GM21717 (cell line): ENCODE measurements around the gene TPD52L2.
"Not testable (repeated sequence)": the region's sequence is repeated elsewhere in the genome, so short reads cannot be mapped to it uniquely, and the experiment has no call there.

Experiments used
- ATAC-seq: cut with Tn5 transposase; IDR thresholded peaks from one replicate; pipeline ENCODE4 v1.9.1; 2021; ENCODE audit warnings: mild to moderate bottlenecking, moderate library complexity; ENCODE audit not compliant: unreplicated experiment

TPD52L2 gene

DNA sequence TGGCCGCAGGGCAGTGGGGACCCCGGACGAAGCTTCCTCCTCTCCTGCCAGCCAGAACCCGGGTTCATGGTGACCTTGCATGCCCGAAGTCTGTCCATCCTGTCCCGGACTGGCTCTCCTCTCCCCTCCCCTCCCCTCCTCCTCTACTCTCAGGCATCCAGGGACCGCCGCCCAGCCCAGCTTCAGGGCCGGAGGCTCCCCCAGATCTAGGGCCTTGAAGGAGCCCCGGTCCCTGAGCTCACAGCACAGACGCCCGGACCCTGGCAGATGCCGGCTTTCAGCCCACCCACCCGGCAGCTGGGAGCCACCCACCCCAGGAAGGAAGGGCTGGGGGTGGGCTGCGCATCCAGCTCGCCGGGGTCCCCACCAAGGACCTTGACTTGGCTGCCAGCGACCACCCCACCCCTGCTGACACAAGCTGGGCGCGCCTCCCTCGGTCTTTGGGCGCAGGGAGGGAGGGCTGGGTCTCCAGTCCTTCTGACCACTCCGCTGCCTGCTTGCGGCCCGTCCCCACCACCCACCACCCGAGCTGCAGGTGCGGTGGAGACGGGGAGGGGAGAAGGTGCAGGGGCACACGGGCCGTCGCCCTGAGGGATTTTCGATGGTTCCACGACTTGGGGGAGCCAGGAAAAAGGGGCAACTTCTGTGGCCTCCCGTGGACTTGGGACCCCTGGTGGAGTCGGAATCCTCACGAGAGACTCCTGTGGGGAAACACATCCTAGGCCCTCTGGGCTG lies 9.5 kb upstream of the TPD52L2 start:
- no peak for ATAC-seq

DNA sequence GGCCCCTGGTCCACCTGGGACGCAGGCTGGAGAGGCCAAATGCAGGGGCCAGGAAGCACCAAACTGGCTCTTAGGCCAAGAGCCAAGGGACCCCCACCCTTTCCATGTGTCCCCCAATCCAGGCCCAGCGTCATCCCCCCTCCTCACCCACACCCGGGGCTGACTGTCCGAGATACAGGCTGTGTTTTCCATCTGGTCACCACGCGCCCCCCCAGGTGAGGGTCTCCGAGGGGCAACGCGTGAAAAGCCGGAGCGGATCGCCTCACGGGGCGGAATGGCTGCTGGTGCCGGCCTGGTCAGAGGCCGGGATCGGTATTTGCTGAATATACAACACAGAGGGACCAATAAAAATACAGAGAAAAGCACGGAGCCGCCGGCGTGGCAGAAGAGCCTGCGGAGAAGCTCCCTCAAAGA lies 9.0 kb upstream of the TPD52L2 start:
- ATAC-seq = no peak

DNA sequence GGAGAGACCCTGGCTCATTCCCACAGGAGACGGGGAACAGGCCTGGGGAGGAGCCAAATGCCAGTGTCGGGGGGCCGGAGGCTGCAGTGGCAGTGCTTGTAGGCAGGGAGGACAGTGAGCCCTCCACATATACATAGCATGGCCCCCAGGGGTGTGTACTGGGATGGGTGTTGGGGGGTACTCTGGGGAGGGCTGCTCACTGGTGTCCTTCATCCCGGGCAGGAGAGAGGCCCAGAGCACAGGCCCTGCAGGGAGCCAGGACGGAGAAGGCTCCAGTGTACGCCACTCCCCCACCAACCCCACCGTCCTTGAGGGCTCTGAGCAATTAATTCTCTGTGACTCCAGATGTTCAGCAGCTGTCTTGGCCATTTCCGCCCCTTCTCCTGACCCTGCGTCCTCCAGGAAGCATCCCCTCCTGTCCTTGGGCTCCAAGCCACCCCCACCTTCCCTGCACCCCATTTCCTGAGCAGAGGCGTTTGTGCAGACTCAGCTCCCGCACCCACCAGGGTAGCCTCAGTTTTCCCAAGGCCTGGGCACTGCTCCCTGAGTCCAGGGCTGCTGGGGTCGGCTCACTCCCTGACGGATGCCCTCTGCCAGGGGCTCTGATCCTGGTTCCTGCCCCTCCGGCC lies 7.2 kb upstream of the TPD52L2 start:
- no peak for ATAC-seq

DNA sequence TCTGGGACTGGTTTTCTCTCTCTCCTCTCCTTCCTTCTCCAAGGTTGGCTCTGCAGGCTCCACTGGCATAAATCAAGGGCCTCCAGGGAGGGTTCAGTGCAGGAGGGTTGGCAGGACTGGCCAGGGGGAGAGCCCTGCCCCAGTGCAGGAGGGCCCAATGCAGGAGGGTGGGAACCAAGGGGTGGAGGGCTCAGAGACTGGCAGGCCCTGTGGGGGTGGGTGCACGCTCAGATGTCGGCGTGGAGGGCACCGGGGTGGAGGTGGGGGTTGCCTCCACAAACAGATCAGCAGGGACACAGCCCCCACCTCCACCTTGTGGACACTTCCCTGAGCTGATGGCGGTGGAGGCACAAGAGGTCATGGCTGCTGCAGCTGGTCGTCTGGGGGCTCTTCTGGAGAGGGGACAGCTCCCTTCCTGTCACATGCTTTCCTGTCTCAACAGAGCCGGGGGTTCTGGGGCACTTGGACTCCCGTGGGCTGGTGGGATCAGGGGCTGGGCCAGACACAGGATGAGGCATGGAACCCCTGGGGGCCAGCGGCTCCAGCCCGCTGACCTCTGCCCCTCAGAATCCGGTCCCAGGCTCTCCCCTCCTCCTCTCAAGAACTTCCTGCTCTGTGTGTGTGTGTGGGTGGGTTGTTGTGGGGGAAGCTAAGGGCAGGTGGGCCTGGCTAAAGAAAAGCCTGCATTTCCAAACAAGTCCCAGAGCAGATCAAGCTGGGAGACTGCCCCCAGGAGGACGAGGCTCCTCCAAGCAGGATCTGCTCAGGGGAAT lies 6.5 kb upstream of the TPD52L2 start:
- ATAC-seq = no peak

DNA sequence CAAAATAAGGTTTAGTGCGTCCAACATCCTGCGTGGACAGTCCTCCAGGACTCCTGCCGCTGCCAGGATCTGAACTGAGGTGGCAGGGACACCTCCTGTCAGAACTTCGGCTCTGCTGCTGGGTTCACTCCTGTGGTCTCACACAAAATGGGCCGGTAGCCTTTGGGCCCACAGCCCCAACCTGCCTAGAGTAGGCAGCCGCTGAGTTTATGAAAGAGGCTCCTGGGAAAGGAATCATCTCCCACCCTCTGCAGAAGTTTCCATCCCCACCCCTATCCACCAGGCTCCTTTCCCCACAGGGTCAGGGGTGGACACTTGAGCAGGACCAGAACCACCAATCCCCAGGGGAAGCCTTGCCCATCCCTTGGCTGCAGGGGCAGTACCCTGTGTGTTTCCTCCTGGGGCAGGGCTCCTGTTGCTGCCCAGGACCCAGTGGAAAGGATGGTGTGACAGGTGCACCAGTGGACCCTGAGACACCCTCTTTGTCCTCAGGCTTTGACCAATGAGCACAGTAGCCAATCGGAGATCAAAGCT lies 5.8 kb upstream of the TPD52L2 start:
- ATAC-seq = no peak

DNA sequence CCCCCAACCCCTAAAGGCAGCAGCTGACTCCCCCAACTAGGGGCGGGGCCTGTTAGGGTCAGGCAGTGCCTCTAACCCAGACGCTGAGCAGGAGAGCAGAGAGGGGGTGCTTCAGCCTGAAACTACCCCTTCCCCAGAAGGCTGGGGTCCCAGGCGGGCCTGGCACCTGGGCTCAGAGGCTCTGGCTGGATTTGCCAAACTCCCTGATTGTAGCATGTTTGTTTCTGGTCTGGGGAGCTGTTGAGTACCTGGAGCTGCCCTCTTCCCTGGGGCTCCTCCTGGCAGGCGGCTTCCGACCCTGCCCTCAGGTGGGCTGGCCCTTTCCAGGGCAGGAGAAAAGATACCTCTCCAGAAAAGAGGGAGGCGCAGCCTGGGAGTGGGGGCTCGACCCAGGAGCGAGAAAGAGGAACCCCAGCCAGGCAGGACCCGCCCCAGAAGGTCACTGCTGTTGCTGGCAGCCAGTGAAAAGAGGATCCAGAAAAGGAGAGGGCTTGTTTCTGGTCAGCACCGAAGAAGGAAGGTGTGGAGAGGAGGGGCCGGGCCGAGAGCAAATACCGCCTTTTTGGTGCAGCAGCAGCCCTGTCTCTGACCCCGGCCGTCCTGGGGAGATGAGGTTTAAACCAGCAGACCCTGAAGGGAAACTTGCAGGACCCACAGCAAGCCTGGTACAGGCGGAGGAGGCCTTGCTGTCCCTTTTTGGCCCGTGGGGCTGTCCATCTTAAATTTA lies 4.6 kb upstream of the TPD52L2 start:
- no peak for ATAC-seq

DNA sequence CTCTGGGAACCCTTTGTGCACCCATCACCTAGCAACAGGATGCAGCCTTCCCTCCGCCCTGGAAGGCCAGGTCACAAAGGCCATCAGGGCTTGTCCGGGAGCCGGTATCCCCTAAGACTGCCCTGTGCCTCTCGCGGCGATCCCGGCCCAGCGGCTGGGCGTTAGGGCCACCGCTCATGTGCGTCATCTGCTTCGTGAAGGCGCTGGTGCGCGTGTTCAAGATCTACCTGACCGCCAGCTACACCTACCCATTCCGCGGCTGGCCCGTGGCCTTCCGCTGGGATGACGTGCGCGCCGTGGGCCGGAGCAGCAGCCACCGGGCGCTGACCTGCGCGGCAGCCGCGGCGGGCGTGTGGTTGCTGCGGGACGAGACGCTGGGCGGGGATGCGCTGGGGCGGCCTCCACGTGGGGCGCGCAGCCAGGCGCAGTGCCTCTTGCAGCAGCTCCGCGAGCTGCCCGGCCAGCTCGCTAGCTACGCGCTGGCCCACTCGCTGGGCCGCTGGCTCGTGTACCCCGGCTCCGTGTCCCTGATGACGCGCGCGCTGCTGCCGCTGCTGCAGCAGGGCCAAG lies 3.6 kb upstream of the TPD52L2 start, which contains the start of gene ABHD16B:
Gene ABHD16B, plus strand, starts transcription at position 134 of the 570 bp plus-strand sequence. Its CDS starts 43 bp downstream, at position 177.
- ATAC-seq = no peak

DNA sequence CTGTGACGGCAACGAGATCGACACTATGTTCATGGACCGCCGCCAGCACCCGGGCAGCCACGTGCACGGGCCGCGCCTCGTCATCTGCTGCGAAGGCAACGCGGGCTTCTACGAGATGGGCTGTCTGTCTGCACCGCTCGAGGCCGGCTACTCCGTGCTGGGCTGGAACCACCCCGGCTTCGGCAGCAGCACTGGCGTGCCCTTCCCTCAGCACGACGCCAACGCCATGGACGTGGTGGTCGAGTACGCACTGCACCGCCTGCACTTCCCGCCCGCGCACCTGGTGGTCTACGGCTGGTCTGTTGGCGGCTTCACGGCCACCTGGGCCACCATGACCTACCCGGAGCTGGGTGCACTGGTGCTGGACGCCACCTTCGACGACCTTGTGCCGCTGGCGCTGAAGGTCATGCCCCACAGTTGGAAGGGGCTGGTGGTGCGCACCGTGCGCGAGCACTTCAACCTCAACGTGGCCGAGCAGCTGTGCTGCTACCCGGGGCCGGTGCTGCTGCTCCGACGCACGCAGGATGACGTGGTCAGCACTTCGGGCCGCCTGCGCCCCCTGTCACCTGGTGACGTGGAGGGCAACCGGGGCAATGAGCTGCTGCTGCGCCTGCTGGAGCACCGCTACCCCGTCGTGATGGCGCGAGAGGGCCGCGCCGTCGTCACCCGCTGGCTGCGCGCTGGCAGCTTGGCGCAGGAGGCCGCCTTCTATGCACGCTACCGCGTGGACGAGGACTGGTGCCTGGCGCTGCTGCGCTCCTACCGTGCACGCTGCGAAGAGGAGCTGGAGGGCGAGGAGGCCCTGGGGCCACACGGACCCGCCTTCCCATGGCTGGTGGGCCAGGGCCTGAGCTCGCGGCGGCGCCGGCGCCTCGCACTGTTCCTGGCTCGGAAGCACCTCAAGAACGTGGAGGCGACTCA lies 2.8 kb upstream of the TPD52L2 start:
- ATAC-seq = no peak

DNA sequence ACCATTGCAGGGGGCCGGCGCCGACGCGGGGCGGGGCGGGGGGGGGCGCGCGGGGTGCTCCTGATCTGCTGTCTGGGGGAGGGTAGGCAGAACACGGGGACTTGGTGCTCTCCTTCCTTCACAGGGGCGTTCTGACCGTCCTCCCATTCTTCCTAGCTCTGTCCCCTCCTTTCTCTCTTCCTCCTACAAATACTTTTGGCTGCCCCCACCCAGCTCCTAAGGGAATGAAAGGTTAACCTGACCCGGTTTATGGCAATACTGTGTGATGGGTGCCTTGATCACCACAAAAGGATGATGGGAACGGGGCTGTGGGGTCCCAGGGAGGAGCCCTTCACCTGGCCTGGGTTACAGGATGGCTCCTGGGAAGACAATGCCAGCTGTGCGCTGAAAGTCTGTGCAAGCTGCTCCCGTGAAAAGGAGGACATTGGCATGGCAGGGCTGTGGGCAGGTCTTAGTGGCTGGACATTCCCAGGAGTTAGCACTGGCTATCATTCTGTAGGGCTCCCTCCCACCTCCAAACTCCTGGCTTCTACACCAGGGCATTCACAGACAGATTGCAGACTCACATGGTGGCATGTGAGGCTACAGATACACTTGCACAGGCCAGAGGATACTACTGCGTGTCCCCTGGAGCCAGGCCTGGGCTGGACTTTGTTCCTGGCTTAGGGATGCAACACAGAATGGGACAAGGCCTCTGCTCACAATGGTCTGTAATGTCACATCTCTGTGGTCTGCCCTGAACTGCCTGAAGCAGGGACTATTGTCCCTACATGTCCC lies 1.9 kb upstream of the TPD52L2 start:
- no peak for ATAC-seq

DNA sequence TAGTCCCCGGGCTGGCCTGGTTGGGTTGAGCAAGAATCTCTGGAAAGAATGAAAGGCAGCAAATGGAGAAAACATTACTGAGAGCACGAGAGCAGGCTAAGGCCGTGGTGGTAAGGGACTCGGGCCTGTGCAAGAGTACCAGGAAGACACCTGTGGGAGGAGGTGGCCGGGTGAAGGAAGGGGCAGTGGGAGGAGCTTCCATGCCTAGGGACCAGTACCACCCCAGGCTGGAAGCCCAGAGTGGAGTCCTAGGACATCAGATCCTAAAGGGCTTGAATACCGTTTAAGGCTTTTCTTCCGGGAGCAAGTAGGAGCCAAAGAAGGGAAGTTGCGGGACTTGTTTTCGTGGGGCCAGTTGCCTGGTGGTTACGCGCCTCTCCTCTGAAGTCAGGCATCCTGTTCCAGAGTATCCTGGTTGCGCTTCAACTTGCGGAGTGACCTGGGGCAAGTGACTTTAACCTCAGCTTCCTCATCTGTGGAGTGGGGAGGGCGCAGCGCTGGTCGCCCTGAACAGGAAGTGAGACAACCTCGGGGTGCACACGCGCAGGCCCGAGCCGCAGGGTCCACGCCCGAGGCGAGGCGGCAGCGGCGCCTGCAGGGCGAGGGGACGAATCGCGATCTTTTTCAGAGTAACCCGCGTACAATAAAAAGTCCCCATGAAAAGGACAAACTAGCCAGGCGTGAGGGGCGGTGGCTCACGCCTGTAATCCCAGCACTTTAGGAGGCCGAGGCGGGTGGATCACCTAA lies 1.1 kb upstream of the TPD52L2 start:
- peak; percentile 54 for ATAC-seq

DNA sequence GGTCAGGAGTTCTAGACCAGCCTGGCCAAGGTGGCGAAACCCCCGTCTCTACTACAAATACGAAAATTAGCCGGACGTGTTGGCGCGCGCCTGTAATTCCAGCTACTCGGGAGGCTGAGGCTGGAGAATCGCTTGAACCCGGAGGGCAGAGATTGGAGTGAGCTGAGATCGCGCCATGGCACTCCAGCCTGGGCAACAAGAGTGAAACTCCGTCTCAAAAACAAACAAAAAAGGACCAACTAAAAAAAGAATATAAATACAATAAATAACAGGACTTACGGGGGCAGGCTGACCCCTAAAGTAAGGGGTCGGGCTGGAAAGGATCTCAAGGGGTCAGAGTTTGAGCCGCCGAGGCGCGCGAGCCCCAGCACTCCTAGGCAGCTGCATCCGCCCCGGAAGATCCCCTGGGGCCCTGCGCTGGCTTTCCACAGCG lies 509 bp upstream of the TPD52L2 start:
- no peak for ATAC-seq

DNA sequence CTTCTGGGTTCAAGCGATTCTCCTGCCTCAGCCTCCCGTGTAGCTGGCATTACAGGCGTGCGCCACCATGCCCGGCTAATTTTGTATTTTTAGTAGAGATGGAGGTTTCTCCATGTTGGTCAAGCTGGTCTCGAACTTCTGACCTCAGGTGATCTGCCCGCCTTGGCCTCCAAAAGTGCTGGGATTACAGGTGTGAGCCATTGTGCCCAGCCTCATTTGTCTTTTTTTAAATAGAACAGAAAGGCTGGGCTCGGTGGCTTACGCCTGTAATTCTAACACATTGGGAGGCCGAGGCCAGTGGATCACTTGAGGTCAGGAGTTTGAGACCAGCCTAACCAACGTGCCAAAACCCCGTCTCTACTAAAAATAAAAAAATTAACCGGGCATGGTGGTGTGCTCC lies 2.0 kb downstream of the TPD52L2 start:
- not testable (repeated sequence) for ATAC-seq

DNA sequence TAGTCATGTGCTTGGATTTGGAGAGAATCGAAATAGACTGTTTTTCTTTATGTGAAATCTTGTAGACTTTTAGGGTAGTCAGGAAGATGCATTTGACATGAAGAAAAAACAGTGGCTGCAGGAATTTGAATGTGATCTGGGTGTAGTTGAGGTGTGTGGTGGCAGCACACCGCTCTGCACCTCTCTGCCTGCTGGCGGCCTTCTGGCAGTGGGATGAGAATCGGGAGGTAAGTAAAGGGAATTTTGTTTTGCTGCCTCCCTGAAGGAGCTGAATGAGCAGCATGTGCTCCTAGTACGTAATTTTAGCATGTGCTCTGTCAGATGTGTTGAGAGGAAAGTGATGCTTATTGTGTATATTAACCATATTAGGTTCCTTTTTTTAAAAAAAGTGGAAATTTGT lies 3.2 kb downstream of the TPD52L2 start:
- ATAC-seq = no peak

DNA sequence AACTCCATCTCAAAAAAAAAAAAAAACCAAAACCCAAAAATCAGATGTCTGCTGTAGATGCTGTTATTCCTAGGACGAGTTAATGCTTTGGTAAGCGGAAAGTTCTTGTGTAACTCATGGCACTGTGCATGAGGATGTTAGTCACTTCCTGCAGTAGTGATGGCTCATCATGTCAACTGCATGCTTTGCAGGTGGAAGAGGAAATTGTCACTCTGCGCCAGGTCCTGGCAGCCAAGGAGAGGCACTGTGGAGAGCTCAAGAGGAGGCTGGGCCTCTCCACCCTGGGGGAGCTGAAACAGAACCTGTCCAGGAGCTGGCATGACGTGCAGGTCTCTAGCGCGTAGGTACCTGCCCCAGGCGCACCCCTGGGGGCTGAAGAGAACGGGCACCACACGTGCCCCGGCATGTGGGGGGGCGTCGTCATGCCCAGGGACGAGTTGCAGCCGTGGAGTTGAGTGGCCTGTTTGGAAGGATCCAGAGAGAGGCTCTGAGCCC lies 8.5 kb downstream of the TPD52L2 start:
- ATAC-seq = no peak

DNA sequence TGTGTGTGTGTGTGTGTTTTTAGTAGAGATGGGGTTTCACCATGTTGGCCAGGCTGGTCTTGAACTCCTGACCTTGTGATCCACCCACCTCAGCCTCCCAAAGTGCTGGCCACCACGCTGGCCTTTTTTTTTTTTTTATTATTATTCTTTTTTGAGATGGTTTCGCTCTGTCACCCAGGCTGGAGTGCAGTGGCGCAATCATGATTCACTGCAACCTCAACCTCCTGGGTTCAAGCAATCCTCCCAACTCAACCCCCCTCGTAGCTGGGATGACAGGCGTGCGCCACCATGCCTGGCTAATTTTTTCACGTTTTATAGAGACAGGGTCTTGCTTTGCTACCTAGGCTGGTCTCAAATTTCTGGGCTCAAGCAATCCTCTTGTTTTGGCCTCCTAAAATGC lies 9.2 kb downstream of the TPD52L2 start:
- not testable (repeated sequence) for ATAC-seq

DNA sequence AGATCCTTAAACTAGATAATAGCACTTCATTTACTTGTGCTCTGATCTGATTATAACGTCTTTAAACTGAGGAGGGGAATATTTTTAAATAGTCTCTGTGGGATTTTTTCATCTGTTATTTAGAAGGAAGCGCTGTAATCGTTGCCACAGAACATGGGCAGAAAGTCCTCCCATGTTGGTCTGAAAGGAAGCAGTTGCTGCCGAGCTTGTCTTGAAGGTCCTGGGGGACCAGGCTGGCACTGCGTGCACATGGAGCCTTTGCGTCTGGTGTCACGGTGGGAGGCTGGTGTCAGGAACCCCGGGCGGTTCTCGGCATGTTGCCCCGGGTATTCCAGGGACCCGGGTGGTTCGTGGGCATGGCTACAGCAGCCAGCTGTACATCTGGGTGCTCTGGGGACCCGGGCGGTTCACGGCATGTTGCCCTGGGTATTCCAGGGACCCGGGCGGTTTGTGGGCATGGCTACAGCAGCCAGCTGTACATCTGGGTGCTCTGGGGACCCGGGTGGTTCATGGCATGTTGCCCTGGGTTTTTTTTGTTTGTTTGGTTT lies 11.5 kb downstream of the TPD52L2 start:
- ATAC-seq = no peak

DNA sequence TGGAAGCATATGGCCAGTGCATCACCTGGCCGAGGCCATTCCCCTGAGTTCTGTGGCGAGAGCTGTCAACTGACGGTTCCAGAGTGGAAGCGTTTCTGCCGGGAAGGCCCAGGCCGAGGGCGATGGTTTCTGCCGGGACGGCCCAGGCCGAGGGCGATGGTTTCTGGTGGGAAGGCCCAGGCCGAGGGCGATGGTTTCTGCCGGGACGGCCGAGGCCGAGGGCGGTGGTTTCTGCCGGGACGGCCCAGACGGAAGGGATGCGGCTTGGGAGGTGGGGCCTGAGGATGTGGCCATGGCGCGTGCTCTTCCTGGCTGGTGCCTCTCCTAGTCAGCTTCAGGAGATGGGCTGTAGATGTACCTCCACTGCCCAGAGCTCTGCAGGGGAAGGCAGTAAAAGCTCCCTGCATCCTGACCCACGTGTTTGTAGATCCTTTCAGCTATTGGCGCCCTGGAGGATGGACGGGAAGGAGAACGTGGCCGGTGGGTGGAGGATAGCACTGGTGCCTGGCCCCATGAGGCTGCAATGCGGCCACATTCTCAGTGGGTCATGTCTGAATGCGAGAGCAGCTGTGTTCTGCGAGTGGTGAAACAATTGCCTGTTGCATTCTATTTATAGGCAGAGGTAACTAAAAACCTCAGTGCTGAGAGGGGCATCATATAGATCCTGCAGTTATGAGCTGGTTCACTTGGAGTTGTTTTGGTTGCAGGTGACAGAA lies 12.8 kb downstream of the TPD52L2 start:
- no peak for ATAC-seq
